IPS-11a (cell line): ENCODE data around the gene LDB2.

Experiments
- H3K4me3 ChIP-seq: one replicate; pipeline ENCODE4 v1.5.1; 2013; ENCODE audit warnings: low read depth, low read length, control low read depth

The LDB2 gene

DNA sequence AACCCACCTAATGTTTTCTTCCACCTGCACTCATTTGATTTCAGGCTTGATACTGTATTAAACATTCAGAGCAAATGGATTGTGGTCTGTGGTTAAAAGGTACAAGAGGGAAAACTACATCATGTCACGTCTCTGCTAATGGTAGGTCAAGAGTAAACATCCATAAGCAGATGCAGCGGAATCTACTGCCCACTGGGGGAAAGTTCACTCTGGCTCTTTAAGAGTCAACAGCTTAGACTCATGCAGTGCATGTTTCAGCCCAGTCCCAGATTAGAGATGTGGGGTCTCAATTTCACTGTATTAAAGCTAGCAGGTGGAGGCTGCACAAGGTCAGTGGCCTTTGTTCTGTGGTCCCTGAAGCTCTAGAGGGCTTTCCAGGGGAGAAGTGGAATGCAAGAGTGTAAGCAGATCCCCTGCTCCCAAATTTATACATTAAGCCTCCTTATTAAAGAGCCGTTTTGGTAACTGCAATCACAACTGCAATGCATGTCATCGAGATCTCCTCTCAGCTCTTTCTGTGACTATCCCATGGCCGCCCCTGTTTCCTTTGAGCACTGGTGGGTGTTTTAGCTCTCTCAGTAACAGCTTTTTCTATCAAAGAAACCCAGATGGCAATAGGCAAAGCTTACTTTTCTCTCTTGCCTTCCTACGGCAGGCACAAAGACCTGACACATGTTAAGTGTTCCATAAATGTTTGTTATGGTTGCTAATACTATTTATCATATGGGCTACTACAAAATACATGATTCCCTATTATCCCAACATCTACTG, 53.4 kb downstream of the LDB2 start:
- no peak overlapping the region for H3K4me3 ChIP-seq

- H3K4me3 ChIP-seq: no peak overlapping the region
These were observed 54.5 kb downstream of the LDB2 start for GRCh38 chr4:16843831-16844508.

GRCh38 chr4:16838226-16838875, 60.1 kb downstream of the LDB2 start:
- no peak overlapping the region for H3K4me3 ChIP-seq

- H3K4me3 ChIP-seq: no peak overlapping the region
These were observed 61.0 kb downstream of the LDB2 start for GRCh38 chr4:16837475-16837874.

GRCh38 chr4:16836324-16836723, 62.1 kb downstream of the LDB2 start:
- H3K4me3 ChIP-seq: no peak overlapping the region

DNA sequence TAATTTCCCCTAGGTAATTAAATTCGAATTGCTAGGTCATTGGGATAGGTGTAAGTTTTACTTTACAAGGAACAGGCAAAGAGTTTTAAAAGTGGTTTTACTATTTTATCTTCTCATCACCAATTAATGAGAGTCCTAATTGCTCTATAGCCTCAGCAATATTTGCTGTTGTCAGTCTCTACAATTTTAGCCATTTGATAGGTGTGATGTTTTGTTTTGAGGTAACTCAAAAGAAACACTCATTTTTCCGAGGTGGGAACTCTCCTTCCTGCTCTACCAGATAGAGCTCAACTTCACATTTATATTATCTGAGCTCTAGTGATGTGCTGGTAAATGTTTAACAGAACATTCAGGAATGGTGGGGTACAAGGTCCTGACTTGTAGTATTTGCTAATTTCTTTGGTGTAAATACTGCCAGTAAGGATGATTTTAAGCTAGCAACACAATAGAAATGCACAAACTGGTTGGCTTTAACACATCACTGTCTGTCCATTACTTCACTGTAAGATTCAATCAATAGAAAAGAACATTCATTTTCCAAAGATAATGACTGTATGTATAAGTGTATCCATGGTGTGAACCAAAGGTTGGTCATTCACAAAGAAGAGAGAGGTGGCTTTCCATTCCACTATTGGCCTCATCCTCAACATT, 62.7 kb downstream of the LDB2 start:
- H3K4me3 ChIP-seq: no peak overlapping the region

DNA sequence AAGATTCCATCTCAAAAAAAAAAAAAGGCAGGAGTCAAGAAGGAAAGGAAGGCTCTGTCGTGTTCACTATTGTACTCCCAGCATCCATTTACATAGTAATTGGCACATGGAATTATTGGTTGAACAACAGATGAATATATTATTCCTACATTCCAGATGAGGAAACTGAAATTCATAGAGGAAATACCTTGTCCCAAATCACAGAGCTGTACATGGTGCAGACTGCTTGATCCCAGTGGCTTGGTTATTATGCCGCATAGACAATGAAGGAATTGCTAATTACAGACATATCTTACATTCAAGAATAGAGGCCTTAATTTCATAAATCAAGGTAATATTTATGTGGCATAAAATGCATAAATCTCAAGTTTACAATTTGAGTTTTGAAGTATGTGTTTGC, 63.6 kb downstream of the LDB2 start:
- H3K4me3 ChIP-seq: no peak overlapping the region

- H3K4me3 ChIP-seq: no peak overlapping the region
These were observed 64.7 kb downstream of the LDB2 start for GRCh38 chr4:16833722-16834121.

DNA sequence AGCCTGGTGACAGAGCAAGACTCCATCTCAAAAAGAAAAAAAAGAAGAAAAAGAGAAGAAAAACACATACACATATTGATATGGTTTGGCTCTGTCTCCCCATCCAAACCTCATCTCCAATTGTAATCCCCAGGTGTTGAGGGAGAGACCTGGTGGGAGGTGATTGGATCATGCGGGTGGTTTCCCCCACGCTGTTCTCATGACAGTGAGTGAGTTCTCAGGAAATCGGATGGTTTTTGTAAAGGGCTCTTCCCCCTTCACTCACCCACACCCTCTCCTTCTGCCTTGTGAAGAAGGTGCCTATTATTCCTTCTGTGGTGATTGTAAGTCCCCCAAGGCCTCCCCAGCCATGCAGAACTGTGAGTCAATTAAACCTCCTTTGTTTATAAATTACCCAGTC, 68.4 kb downstream of the LDB2 start:
- no peak overlapping the region for H3K4me3 ChIP-seq

GRCh38 chr4:16827794-16828724, 70.4 kb downstream of the LDB2 start:
- no peak overlapping the region for H3K4me3 ChIP-seq

DNA sequence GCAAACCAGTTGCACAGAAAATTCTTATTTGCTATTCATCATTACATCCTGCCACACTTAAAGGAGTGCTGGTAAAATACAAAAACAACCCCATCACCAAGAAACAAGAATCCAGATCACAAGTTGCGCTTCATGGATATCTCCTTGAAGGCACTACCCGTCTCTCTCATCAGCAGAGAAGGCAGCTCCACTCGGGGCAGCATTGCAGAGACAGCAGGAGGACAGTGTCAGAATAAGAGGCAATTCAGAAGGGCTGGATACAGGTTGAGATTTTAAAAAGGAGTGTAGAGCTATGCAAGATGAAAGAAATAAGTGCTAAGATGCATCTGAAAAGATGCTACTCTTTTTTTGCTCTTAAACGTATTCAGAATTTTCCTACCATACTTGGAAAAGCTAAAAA, 71.4 kb downstream of the LDB2 start:
- no peak overlapping the region for H3K4me3 ChIP-seq

DNA sequence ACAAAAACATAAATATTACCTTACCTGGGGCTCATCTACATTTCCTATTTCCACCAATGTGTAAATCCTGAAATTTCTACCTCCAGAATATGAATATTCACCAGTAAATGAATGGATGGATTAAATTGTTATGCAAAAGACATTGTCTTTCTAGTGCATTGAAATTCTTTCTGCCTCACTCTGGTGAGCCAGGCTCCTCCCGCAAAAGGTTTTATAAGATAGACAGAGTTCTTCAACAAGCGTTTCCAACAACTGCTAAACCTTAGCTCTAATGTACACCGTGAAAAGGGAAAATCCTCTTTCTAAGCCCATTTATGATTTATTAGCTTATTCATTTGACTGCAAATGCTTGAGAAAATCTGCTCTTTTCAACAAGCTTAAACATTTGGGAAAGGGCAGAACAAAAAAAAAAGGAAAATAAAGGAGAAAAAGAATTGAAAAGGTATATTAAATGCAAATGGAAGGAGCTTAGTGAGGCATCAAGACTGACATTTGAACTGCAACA, 72.0 kb downstream of the LDB2 start:
- no peak overlapping the region for H3K4me3 ChIP-seq

DNA sequence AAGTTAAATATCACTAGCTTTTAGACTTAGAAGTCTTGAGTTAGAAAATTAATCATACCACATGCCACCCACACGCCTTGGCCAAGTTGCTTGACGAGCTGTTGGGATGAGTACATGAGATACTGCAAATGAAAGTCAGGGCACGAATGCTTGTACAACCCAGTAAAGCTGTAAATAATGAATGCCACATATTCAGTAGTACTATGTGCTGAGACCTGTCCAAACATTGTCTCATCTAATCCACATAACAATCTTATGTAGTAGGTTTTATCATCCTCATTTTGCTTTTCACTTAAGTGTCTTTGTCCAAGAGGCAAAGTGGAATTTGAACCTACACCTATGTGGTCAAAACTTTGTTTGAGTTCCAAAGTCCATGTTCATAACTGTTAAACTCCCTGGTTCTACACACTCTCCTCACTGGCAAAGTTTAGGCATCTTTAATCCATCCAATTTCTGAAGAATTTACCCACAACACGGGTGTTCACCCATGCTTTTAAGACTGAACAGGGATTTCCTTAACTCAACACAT, 74.1 kb downstream of the LDB2 start:
- H3K4me3 ChIP-seq: no peak overlapping the region

GRCh38 chr4:16820329-16820728, 78.1 kb downstream of the LDB2 start:
- no peak overlapping the region for H3K4me3 ChIP-seq

DNA sequence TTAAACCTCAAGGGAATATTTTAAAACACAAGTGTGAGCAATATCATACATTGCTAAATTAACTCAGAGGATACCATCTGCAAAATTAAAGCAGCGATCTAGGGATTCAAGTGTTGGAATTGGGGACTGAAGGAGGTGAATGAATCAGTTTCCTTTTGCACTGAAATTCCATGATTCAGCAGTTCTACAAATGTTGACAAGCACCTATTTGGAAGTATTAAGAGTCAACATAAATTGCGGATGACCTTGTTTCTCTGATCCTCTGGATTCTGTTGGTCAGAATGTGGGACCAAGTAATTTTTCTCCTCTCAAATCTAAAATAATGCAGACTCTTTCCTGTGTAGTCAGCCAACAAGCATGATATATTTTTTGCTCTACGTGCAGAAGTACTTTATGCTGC, 78.8 kb downstream of the LDB2 start:
- H3K4me3 ChIP-seq: no peak overlapping the region

DNA sequence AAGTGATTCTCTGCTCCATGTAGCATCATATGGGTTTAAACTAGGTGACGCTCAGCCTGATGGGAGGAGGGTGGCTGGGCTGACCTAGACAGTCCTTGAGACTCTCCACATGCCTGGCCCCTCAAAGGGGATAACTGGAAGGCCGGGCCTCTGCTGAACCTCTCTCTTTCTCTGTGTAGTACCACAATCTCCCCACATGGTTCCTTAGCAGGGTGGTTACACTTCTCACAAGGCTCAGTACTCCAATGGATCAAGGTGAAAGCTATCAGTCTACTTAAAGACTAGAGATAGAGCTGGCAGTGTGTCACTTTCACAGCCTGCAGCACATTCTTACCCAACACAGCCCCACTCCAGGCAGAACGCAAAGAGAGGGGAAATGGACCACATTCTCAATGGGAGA, 80.4 kb downstream of the LDB2 start:
- H3K4me3 ChIP-seq: no peak overlapping the region

- no peak overlapping the region for H3K4me3 ChIP-seq
These were observed 81.2 kb downstream of the LDB2 start for GRCh38 chr4:16817286-16817685.

DNA sequence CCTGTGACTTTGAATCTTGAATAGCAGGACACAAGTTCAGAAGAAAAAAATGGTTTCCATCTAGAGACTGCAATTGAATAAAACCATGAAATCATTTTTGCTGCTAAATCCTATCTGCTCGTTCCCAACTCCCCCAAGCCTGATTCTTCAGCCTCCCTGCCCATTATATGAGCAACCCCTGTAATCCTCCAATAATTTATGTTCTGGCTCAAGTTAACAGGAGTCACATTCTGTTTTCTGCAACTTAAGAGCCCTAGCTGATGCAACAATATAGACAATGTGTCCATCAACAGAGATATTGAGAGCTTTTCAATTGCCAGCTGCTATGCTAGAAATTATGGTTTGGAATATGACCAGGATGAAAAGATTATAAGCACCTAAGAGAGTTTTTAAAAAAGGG, 84.1 kb downstream of the LDB2 start:
- H3K4me3 ChIP-seq: no peak overlapping the region

DNA sequence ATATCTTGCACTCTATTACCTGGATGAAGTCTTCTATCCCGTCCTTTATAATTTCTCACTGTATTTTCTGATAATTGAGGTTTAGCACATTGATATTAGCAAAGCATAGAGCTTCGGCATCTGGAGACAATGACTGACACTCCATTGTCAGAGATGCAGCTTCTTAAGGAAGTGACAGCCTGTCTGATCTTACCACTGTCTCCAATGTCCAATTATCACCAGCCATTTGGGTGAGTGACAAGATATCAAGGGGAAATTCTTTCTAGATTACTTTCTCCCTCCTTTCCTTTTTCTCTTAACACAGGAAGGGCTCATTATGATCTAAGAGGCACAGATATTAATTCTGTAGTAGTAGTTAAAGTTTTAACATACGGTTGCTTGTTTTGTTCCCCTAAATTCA, 86.4 kb downstream of the LDB2 start:
- no peak overlapping the region for H3K4me3 ChIP-seq

DNA sequence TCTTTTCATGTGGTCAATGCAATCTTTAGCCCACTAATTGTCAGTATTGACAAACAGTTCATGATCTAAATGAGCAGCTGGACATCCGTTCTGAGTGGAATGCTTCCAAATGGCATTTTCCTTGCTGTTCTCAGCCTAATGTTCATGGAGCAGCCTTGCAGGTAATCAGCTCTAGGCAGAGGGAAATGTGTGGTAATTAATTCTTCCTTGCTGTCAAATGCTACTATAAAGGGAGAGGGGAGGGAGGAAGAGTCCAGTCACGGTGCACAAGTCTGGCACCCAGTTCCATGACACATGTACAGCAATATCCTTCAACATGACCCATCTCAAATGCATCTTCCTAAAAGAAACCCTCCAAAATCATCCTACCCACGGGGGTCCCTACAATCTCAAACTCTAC, 88.5 kb downstream of the LDB2 start:
- no peak overlapping the region for H3K4me3 ChIP-seq
